T1000 (cell line): Measurements from ENCODE around the gene TMEM108.

Experiments used
- DNase-seq: peaks from one replicate; lab custom pipeline; 2025; ENCODE audit warnings: mixed read lengths; lab: John Stamatoyannopoulos, UW

The TMEM108 gene

DNA sequence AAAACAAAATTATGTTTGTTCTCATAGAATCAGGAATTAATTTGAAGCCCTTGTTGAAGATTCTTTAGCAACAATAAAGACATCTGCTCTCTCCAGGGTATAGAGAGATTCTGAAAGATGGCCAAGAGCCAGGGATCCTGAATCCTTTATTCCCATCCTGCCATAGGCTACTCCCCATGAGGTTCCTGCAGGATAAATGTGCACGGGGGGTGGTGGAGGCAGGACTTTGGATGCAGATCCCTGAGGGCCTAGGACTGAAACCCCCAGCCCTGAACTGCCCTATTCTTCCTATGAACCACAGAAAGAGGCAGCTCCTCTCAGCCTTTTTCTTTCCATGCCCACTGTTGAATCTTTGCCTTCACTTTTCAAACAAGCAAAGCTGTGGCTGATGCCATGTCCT lies 17.1 kb downstream of the TMEM108 start:
- DNase-seq: no peak

DNA sequence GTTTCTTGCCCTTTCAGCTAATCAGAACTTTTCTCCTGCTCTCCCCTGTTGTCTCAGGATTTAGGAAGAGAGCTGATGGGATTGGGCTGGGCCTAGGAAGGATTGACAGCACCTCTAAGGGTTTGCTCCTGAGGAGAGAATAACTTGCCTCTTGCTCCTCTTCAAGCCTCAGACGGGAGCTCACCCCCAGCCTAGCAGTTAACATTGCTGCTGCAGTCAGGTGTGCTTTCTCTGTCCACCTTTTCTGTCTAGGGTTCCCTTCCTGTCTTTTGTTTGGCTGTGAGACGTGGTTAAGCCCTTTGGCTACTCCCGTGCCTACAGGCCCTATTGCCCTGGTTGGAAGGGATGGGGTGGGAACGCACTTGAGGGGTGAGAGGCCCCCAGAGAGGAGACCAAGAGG lies 20.1 kb downstream of the TMEM108 start:
- no peak for DNase-seq

DNA sequence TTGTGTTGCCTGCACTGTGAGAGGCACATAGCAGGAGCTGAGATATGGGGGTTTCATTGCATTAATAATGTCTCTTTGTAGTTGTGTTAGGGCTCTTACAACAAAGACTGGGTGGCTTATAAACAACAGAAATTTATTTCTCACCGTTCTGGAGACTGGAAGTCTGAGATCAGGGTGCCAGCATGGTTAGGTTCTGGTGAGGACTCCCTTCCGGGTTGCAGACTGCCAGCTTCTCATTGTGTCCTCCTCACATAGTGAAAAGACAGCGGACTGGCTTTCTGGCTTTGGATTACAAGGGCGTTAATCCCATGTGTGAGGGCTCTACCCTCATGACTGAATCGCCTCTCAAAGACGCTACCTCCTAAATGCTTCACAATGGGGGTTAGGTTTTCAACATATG lies 20.6 kb downstream of the TMEM108 start:
- no peak for DNase-seq

DNA sequence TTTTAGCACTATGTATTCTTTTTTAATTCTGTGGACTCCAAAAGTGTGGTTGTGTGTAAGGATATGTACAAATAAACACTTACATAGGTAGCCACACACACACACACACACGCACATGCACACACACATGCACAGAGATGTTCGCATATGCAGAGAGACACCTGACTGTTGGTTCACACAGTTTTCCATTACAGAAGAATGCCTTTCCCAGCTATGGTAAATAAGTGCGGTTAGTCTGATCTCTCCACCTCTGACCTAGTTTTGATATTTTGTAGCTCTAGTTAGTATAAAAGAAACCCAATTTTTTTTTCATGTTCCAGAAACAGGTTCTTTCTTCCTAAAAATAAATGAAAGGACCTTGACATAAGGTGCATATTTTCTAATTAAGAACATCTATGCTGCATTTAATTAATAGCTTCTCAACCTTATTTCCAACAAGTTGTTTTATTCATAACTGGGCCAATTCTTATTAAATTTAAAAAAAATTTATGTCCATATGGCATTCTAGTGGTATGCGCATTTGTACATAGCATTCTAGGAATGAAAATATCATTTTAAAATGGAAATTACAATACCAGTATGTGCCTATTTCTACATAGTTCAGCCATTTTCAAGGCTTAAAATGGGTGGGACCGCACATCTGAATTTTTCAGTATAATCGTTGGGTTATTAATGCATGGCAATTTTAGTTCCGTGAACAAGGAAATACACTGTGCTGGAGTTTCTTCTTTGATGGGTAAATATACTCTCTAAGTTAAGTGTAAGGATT lies 27.2 kb downstream of the TMEM108 start:
- no peak for DNase-seq

DNA sequence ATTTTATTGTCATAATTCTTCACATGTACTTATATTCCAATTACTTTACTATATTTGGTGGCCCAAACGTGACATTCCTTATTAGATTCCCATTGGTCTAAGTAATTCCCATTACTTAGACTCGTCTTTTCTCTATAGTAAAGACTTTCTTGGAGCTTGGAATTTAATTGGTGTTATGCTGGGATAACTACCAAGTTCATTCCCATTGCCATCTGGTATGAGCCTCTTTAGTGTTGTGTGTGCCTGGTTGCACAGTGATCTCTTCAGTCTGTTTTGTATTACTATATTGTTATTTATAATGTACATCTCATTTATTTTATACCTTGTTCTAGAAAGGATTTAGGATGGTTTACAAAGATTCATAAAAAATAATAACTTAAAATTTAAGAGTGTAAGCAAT lies 27.8 kb downstream of the TMEM108 start:
- no peak for DNase-seq

DNA sequence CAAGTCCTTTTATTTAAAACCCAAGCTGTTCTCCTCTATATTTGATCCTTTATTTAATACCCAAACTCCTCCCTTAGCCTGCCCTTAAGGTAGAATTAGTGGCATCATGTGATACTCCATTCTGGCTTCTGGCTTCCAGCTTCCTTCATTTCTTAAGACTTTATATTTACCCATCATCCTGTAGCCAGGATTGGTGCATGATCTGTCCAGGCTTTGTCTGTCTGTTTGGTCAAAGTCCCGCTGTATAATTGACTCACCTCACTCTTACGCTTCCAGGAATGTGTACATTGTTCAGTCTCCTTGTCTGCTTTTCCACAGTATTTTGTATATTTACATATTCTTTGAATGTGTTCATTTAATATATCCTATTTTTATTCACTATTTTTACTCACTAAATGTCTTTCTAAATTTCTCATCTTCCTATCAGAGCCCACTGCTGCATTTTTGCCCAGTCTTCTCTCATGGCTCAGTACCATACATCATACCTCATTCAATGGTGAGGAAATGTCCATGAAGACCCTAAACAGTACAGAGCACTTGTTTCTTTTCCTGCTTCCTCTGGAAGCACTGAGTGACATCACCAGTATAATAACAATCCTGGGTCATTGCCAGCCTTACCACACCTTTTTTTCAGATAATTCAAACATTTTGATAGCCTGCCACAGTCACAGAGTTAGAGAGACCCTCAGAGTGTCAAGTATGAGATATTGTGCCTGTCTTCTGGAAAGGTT lies 31.5 kb downstream of the TMEM108 start:
- DNase-seq: no peak

DNA sequence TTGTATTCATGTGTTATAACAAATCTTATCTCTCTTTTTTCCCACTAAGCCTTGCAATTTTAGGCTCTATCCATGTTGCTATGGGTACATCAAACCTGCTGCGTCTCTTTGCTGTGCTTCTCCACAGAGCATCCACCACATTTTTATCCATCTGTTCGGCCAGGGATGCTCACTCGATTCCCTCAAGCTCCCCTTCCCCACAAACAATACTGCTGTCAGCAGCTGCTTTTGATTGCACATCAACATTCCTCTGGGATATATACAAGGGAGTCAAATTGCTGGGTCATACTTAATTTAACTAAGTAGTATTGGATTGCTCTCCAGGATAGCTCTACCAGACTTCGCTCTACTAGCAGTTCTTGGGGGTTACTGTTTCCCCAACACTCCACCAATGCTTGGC lies 36.8 kb downstream of the TMEM108 start:
- no peak for DNase-seq

DNA sequence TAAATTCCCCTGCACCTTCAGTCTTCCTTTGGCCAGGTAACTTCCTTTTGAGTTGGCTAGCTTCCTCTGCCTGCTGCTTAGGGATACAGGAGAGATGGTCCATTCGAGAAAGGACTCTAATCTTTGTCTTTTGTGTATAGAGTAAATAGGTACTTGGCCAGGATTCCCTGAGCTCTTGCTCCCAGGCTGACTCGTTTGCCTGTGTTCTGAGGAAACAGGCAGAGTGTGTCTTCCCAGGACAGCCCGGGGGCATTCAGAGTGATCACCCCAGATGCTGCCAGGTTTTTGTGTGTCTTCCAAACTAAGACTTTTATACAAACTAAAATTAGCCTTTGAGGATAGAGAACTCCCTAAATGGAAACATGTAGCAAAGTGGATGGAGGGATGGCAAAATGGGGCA lies 39.5 kb downstream of the TMEM108 start:
- no peak for DNase-seq

DNA sequence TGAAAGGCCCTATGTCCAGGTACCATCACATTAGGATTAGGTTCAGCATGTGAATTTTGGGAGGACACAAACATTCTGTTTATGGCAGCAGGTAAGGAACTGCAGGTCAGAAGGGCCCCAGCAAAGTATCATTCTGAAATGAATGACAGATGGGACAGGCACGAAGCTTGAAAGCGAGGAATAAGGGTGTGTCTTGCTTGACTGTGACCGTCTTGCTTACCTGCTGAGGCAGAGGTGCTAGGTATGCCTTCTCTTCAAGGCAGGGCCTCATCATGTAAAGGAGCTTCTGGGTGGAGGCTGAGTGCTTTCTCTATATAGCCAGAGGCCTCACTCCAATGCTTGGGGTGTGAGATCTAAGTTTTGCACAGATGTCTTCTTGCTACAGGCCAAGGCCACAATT lies 41.4 kb downstream of the TMEM108 start:
- no peak for DNase-seq

DNA sequence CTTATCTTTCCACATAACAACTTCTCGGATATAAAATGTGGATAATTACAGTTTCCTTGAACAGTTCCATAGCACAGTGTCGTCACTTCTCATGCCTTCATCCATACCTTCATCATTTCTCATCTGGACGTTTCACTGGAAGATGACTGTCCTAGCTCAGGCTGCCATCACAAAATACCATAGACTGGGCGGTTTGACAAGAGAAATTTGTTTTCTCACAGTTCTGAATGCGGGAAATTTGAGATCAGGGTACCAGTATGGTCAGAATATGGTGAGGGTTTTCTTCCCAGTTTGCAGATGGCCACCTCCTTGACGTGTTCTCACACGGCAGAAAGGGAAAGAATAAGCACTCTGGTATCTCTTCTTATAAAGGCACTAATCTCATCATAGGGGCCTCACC lies 42.8 kb downstream of the TMEM108 start:
- no peak for DNase-seq

DNA sequence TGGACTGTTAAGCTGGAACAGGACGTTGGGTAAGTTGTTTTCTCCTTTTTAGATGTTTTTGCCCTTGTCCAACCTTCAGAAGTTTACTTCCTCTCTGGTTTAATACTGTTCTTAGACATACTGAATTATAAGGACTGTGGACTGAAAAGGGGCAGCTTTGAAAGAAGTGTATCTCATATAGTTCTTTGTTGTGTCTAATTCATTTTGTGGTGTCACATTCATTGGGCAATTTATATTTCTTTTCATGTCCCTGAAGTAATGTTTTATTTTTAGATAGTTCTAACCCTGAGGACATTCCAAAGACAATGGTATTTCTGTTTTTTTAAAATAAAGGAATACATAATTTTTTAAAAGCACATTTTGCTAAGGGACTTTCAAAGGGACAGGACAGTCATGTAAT lies 45.2 kb downstream of the TMEM108 start:
- DNase-seq: no peak

DNA sequence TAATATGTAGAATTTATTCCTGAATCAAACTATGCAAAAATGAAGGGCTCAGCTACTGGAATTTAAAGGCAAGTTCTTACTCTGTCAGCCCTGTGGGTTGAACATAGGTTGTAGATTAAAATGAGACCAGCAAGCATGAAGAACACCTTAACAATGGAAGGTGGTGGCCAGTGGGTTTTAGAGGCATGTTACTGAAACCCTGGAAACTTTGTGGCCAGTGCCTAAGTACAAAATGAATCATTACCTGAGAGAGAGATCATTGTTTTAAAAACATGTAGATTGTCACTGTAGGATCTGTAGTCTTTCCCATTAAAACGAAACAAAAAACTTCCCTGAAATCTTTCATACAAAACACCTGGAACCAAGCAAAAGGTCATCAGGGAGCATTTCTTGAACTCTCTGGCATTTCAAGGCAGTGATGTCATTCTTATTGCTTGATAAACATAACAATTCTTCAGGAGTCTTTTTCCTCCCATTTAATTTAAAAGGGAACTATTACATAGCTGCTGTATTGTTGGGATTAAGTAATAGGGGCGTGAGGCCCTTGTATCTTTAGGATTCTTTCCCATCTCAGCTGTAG lies 51.8 kb downstream of the TMEM108 start:
- no peak for DNase-seq

DNA sequence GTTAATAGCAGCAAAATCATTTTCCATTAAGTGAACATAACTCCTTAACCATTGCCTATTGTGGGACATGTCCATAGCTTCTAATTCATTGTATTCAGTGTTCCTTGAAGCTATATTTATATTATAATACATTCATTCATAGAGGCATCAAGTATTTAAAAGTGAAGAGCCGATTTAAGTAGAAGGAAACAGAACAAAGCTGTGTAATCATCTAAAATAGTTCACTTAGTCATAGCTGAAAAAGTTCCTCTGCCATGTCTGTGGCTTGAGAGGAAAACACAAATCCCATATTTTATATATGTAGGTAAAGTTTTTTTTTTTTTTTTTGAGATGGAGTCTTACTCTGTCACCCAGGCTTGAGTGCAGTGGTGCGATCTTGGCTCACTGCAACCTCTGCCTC lies 54.5 kb downstream of the TMEM108 start:
- no peak for DNase-seq

DNA sequence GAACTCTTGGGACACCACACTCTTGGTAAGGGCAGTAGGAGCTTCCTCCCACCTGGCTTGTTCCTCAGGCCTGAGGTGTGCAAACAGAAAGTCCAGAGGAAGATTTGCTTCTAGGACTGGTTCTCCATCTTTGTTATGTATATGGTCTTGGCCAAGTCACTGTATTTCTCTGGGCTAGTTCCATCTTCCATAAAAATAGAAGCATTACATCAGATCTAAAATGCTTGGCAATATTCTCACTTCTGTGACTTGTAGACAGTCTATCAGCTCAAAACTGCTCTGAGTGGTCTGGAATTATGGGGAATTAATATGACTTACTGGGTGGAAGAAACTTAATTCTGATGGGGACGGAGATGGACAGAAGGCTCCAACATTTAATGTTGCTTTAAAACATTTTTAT lies 55.2 kb downstream of the TMEM108 start:
- DNase-seq: no peak

DNA sequence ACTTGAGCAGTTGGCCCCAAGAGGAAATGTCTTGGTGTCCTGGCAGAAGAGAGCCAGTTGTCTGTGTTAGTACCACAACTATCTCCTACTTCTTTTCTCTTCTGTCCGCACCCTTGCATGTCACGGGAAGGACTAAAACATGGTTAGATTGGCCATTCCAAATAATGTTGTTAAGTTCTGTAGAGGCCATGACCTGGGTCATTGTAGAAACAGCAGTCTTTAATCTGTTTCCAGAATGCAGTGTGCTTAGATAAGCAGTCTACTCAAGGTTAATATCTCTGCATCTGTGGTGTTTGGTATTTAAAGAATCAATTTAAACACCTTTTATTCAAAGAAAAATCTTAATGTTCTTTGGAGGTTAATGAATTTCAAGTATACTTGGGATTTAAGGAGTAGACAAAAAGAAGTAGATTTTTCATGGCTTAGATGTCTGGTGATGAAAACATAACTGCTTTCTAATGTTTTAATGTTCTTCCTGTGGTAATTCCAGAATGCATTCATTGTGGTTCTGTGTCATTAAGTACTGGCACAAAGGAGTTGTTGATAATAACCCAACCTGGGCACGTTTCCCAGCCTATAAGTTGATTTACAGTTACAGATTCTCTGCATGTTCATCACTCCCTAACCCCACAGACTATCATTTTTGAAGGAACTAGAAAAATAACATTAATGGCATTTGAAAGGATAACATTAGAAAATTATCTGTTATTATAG lies 58.9 kb downstream of the TMEM108 start:
- DNase-seq: no peak

DNA sequence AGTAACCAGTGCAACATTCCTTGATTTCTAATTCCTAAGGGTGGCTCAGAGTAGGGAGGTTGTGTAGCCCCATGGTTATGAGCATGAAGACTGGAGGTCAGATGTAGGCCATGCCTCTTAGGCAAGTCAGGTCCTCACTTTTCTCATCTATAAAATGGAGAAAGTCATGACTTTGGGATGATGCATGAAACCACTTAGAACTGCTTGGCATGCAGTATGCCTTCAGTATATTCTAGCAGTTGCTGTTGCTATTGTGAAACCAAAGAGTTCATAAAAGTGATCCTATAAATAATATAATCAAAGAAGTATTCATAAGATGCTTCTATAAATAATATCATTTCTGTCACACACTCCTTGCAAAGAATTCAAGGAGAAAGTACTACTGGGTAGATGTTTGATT lies 65.5 kb downstream of the TMEM108 start:
- DNase-seq: no peak

DNA sequence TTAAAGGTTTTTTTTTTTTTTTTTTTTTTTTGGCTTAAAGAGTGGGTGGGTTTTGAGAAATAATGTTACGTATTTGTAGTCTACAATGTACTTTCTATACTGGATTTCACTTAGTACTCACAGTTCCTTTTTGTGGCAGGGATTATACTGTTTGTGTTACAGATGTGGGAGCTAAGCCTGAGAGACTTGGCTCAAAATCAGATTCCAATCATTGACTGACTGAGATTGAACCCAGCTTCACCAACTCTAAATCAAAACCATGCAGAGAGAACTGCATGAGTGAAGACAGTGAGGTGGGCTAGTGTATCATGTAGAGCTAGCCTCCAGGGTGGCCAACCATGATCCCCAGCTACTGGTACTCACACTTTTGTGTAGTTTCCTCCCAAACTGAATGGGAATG lies 68.0 kb downstream of the TMEM108 start:
- DNase-seq: no peak

DNA sequence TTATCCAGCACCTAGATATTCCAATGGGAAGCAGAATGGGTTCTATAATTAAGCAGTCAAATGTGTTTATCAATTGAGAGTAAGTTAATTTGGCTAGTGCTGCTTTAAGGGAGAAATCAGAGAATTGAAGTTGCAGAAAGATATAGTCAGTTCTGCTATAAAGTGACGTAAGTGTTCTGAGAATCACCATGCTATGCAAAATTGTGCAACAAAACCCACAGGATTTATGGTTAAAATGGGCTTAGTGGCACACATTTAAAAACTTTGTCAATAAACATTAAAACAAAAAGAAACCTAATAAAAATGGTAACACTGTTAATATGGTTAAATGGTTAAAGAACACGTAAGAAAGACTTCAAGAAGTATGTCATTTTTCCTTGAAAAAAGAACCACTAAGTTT lies 74.5 kb downstream of the TMEM108 start:
- DNase-seq: no peak

DNA sequence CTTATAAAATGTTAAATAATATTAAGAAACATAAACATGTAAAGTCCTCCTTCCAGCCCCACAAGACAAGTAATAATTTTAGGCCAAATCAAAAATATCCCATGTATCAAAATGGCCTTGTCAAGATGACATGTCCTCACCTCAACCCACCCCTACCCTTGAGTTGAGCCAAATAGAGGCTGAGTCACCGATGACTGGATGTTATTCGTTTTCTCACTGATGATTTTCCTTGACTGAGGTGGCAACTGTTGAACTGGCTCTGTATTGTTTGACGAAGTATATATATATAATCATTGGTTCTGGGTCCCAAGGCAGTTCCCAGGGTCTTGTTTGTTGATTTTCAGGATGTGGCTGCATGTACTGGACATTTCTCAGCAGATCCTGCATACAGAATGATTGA lies 75.3 kb downstream of the TMEM108 start:
- DNase-seq: no peak

DNA sequence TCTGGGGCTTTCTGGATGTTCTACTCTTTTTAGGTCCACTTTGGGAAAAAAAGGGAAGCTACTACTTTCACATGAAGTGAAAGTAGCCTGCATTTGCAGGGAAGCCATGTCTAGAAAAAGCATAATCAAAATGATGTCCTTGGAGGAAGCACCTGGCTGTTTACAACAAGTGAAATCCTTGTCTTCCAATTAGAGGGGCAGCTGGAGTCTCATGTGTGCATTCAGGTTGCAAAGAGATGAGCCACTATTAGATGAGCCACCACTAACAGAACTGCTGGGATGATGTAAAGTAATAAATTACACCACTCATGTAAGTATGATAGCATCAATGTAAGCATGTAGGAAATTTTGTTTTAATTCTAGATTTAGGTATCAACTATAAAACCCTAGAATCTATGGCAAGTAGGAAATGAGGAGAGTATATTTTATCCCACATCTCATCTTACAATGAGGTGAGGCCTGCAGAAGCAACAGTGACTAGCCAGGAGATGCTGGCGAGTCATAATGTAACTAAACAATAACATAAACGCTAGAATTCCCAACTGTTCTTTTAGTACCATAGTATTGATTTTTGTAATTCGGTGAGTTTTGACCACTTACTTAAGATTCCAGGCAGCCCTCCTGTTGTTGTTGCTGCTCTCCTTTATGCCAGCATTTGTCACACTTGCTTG lies 75.9 kb downstream of the TMEM108 start:
- DNase-seq: no peak

DNA sequence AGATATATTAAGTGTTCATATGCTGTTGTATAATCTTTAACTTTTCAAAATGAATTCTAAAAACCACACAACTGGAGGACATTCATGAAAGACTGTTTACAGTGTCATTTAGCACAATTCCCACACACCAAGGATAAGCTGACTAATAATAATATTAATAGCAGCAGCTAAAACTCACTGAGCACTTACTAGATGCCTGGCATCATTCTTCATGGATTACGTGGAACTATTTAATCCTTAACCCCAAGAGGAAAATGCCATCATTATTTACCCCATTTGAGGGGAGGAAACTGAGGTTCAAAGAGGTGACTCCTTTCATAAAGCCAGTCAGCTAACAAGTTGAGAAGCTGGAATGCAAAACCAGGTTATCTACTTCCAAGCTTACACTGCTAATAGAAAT lies 77.0 kb downstream of the TMEM108 start:
- DNase-seq: no peak

DNA sequence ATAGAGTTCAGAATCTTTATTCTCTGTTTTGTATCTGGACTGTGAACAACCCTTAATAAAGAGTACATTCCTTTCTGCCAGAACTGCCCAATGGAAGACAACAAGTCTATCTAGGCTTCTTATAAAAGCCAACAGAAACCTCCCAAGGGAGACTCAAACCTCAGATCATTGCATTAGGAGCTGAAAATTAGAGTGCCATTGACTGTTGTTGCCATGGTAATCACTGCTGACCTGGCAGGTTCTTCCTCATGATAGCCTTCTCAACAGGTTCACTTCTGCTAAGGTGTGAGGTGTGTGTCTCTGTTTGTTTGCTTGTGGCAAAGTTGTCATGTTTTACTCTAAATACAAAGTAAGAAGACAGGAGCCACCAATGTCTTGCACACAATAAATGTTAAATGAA lies 79.2 kb downstream of the TMEM108 start:
- no peak for DNase-seq
